Coronary artery (tissue), 2 donors: ENCODE measurements around the gene TBC1D19.

ENCODE experiments used
- DNase-seq: peaks from one replicate; pipeline ENCODE4 v3.0.0-alpha.2; 2017; ENCODE audit warnings: low spot score
- H3K27ac ChIP-seq, 2 donors: fragments of 200-600 bp; sonication (generic); one replicate each; pipeline ENCODE4 v1.5.1; 2016 to 2019
- H3K4me3 ChIP-seq: fragments of 200-600 bp; sonication (generic); 2 replicates; pipeline ENCODE4 v1.5.1; 2016; ENCODE audit warnings: mild to moderate bottlenecking, moderate library complexity
- CTCF ChIP-seq: fragments of 200-600 bp; sonication (generic); IDR thresholded peaks from one replicate; pipeline ENCODE4 v1.5.1; 2019; ENCODE audit warnings: antibody characterized with exemption

TBC1D19 gene

GRCh38 chr4:26793735-26794134 is 209.9 kb downstream of the TBC1D19 start:
- DNase-seq: no peak
- H3K4me3 ChIP-seq: no peak overlapping the region
- no peak overlapping the region for H3K27ac ChIP-seq
- TF ChIP-seq CTCF: no peak

DNA sequence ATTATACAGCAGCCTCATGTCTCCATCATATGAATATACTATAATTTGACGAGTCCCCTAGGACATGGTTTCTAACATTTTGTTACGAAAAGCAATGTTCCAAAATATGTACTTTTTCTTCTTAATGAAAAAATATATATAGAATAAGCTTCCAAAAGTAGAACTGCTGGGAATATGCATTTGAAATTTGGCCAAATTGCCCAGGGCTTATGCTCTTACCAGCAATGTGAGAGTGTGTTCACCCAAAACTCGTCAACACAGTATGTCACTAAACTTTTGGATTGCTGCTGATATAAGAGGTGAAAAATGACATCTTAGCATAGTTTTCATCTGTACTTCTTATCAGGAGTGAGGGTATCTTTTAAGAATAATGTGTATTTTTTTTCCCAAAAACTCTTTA is 212.2 kb downstream of the TBC1D19 start:
- Histone ChIP-seq H3K27ac (no peak overlapping the region), H3K4me3 (no peak overlapping the region)
- no peak for DNase-seq
- no peak for TF ChIP-seq CTCF

- no peak for DNase-seq
- TF ChIP-seq CTCF: no peak
- H3K4me3 ChIP-seq: no peak overlapping the region
- H3K27ac ChIP-seq: no peak overlapping the region
These were observed 218.9 kb downstream of the TBC1D19 start for GRCh38 chr4:26802790-26803189.

DNA sequence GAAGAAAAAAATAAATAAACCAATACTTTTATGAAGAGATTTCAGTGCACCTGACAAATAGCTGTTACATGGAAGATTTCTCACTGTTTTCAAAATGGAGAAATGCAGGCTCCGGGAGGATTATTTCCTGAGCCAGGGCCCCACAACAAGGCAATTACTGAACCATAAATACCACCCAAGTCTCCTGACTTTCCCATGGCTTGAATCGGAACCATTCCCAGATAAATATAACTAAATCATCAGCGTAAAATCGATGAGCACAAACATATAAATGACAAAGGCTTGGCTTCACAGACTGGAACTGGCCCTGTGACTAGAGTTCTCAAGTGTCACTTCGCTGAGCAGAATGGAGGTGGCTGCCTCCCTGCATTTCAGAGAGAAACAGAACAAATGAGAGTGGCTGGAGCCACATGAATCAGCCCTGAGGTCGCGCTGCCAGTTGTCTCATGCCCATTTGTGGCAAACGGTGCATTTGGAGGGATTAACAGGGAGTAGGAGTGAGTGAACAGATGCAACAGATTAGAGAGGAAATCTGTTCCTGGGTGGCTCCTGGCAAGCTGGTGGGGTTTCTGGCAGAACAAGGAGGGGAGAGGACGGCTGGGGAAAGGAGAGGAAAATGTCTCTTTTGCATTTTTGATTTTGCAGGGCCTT is 219.5 kb downstream of the TBC1D19 start:
- no peak for DNase-seq
- H3K27ac ChIP-seq: no peak overlapping the region
- H3K4me3 ChIP-seq: no peak overlapping the region
- no peak for TF ChIP-seq CTCF

- Histone ChIP-seq H3K4me3 (no peak overlapping the region), H3K27ac (no peak overlapping the region)
- DNase-seq: no peak
- TF ChIP-seq CTCF: no peak
These were observed 220.6 kb downstream of the TBC1D19 start for GRCh38 chr4:26804451-26804850.

- TF ChIP-seq CTCF: no peak
- H3K27ac ChIP-seq: no peak overlapping the region
- no peak overlapping the region for H3K4me3 ChIP-seq
- no peak for DNase-seq
These were observed 221.0 kb downstream of the TBC1D19 start for GRCh38 chr4:26804925-26805324.
